NT2/D1 (cell line): ENCODE data around the gene ARHGEF4.

ENCODE experiments used
- DNase-seq: peaks from one replicate; pipeline ENCODE4 v3.0.0-alpha.2; 2011; ENCODE audit warnings: low read depth, low spot score
- H3K27me3 ChIP-seq: 2 replicates; pipeline ENCODE4 v1.6.0; 2011; ENCODE audit warnings: mild to moderate bottlenecking; ENCODE audit not compliant: insufficient read length, insufficient read depth
- H3K36me3 ChIP-seq: 2 replicates; pipeline ENCODE4 v1.6.1; 2011; ENCODE audit warnings: mild to moderate bottlenecking, low read length, mixed read lengths; ENCODE audit not compliant: insufficient read depth, insufficient read length
- H3K4me1 ChIP-seq: 2 replicates; pipeline ENCODE4 v1.5.1; 2011; ENCODE audit not compliant: insufficient read depth, insufficient read length
- H3K4me3 ChIP-seq: 2 replicates; pipeline ENCODE4 v1.5.1; 2011; ENCODE audit warnings: low read depth; ENCODE audit not compliant: insufficient read length
- H3K9ac ChIP-seq: 2 replicates; pipeline ENCODE4 v1.6.0; 2011; ENCODE audit warnings: low read depth; ENCODE audit not compliant: insufficient read length
- H3K9me3 ChIP-seq: 2 replicates; pipeline ENCODE4 v1.5.1; 2011; ENCODE audit warnings: mild to moderate bottlenecking, low read length; ENCODE audit not compliant: insufficient read depth
- SUZ12 ChIP-seq: IDR thresholded peaks from 2 replicates; pipeline ENCODE4 v1.6.1; 2011; ENCODE audit not compliant: insufficient read length, insufficient read depth; ENCODE audit errors: extremely low read depth
- YY1 ChIP-seq: IDR thresholded peaks from 2 replicates; pipeline ENCODE4 v1.6.1; 2011; ENCODE audit not compliant: insufficient read length, insufficient read depth
- ZNF274 ChIP-seq: IDR thresholded peaks from 2 replicates; pipeline ENCODE4 v1.6.1; 2011; ENCODE audit warnings: mild to moderate bottlenecking, low read depth, low read length

The ARHGEF4 gene

DNA sequence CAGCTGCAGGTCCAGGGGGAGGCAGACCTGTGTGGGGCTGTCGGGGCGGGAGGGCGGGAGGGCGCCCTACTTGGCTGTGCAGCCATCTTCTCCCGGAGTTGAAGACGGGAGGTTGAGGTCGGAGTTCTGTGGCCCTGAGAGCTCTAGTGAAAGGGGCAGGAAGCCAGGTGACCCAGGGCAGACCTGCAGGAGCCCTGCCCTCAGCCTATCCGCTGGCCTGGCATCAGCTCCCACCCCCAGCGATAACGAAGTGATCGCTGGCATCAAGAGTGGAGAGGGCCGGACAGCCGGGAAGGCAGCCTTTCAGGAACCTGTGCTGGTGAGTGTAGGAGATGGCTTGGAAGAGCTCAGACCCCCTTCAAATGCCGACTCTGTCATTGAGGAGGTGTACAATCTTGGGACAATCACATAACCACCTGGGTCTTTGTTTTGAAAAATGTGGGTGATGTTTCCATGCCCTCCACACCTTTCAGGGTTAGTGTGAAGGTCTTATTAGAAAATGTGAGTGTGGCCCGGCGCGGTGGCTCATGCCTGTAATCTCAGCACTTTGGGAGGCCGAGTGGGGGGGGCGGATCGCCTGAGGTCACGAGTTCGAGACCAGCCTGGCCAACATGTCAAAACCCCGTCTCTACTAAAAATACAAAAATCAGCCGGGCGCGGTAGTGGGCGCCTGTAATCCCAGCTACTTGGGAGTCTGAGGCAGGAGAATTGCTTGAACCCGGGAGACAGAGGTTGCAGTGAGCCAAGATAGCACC lies 1.3 kb downstream of the ARHGEF4 start:
- H3K27me3 ChIP-seq, result peaks cover 41% of the 10 kb centered on the region
- no peaks in the 10 kb centered on the region for H3K9me3 ChIP-seq
- H3K4me1 ChIP-seq, result peaks cover 16% of the 10 kb centered on the region
- H3K36me3 ChIP-seq, result peaks cover 8% of the 10 kb centered on the region
- peak overlapping the region; percentile 86 for H3K9ac ChIP-seq
- no peak for DNase-seq
- no peak for TF ChIP-seq SUZ12
- no peak for TF ChIP-seq YY1
- TF ChIP-seq ZNF274, result no peak
- peak overlapping the region; percentile 87 for H3K4me3 ChIP-seq

DNA sequence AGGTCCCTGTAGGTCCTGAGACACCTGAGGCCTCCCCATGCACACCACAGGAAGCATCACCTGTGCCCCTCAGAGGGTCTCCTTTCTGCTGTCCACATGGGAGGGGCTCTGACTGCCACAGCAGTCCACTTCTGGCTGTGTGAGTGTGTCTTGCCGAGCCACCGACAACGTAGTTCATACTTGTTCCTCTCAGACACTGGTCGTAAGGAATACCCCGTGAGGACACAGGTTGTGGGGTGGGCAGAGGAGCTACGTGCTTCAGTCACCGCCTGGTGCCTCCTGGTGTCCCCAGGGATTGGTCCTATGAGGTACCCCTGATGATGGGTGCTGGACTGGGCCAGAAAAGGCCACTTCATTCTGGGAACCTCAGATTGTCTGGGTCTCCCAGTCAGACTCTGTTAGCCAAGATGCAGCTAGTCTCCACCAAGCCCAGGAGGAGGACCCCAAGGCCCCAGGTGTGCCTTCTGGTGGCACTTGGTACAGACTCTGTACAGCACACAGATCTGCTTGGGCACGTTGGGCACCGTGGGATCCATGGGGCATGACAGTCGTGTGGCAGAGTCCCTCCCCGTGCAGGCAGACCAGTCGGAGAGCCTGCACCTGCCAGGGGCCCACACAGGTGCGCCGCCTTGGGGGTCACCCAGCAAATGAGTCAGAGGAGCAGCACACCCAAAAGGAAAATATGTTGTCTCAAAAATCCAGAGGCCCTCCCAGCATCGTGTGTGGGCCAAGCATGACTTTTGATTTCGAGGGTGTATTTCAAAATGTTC lies 2.5 kb downstream of the ARHGEF4 start:
- Histone ChIP-seq H3K4me3 (no peak overlapping the region), H3K9me3 (no peaks in the 10 kb centered on the region), H3K36me3 (peaks cover 8% of the 10 kb centered on the region), H3K27me3 (peaks cover 41% of the 10 kb centered on the region), H3K4me1 (peaks cover 22% of the 10 kb centered on the region), H3K9ac (no peak overlapping the region)
- TF ChIP-seq SUZ12, result no peak
- no peak for DNase-seq

DNA sequence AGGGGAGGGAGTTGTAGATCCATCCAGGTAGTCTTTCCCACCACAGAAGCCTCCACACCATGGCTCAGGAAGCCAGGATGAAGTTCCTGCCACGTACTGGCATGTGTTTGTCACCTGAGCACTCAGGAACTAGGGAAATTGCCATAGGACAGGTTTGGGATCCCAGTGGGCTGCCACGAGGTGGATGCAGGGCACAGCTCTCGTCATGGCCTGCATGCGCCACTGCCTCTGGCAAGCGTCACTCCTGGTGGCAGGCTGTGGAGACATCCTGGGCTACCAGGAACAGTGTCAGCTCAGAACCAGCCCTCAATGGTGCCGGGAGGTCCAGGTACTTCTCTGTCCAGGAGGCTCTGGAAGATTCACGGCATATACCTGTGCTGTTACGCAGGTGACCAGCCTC lies 3.8 kb downstream of the ARHGEF4 start:
- no peak for TF ChIP-seq YY1
- peaks cover 8% of the 10 kb centered on the region for H3K36me3 ChIP-seq
- H3K4me3 ChIP-seq, result no peak overlapping the region
- H3K9me3 ChIP-seq, result no peaks in the 10 kb centered on the region
- no peak for DNase-seq
- H3K4me1 ChIP-seq, result peaks cover 25% of the 10 kb centered on the region
- peak overlapping the region; percentile 25 for H3K9ac ChIP-seq
- peaks cover 33% of the 10 kb centered on the region for H3K27me3 ChIP-seq

DNA sequence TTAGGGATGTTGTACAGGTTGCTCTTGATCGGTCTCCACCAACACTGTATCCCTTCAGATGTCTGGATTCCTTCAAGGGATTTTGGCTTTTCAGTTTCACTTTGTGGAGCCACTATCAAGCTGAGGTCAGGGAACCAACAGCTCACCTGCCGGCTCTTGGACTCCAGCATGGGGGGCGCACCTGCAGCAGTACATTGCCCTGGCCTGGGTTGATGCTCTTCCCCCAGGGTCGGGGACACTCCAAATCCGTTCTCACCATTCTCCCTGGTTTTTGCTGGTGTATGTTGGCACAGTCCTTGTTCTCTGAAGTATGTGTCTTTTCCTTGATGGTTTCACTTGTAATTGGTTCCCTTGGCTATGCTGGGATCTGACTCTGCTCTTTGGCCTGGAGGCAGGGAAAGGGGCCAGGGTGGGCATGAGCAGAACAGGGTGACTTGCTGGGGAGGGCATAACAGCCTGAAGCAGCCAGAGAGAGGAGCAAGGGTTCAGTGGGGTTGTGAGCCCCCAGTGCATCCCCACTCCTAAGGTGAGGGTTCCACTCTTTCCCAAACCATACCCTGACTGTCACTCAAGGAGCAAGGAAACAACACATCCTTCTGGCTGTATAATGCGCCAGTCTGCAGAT lies 5.1 kb downstream of the ARHGEF4 start:
- no peak for DNase-seq
- Histone ChIP-seq H3K4me3 (no peak overlapping the region), H3K9ac (no peak overlapping the region), H3K9me3 (no peaks in the 10 kb centered on the region), H3K27me3 (peaks cover 27% of the 10 kb centered on the region), H3K36me3 (peaks cover 8% of the 10 kb centered on the region), H3K4me1 (peaks cover 25% of the 10 kb centered on the region)
- TF ChIP-seq SUZ12 (no peak), YY1 (no peak), ZNF274 (no peak)

DNA sequence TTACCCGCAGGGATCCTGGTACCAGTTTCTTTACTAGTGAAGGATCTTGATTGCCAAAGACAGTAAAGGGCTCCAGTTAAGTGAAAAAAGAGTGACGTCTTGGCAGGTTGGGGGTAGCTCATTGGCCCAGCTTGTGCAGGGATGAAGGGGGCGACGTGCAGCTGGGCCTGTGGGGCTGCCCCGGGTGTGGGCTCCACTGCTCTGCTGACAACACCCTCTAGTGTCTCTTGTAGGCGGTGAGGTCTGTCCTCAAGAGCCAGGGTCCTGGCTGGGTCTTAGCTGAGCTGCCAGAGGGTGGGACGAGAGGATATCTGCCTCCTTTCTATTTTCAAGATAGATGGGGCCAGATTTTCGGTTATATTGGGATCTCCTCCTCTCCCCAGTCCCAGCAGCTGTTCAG lies 6.1 kb downstream of the ARHGEF4 start:
- Histone ChIP-seq H3K27me3 (peaks cover 18% of the 10 kb centered on the region), H3K9ac (no peak overlapping the region), H3K9me3 (no peaks in the 10 kb centered on the region), H3K4me3 (no peak overlapping the region), H3K36me3 (peaks cover 8% of the 10 kb centered on the region), H3K4me1 (peaks cover 26% of the 10 kb centered on the region)
- no peak for DNase-seq
- TF ChIP-seq YY1 (no peak), SUZ12 (no peak), ZNF274 (no peak)

DNA sequence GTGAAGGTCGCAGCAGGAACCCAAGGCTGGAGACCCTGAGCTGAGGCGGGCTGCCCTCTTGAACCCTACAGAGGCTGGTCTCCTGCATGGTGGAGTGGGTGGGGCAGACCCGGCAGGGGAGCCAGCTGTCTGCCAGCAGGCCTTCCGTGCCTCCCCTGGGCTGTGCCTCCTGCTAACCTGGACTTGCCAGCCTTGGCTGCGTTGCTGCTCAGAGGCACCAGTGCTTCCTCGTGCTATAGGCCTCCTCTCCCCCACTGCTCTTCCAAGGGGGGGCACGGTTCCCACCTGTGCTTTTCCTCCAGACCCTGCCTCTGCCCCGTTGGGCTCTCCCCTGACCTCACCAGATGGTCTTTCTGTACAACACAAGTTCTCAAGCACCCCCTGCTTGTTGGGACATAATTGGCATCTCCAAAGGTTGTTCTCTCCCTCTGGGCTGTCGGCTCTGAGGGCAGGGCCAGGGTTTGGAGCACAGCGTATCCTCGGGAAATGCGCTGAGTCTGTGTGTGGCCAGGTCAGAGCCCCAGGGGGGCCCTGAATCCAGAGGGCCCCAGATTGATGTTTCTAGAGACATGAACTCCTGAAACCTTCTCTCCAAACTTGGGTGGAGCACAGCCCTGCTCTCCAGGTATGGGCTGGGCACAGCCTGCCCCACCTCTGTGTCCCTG lies 6.7 kb downstream of the ARHGEF4 start:
- Histone ChIP-seq H3K4me3 (no peak overlapping the region), H3K9ac (peak overlapping the region; percentile 65), H3K27me3 (peaks cover 11% of the 10 kb centered on the region), H3K9me3 (no peaks in the 10 kb centered on the region), H3K4me1 (peaks cover 29% of the 10 kb centered on the region), H3K36me3 (peaks cover 8% of the 10 kb centered on the region)
- no peak for DNase-seq
- TF ChIP-seq YY1 (no peak), SUZ12 (no peak), ZNF274 (no peak)

DNA sequence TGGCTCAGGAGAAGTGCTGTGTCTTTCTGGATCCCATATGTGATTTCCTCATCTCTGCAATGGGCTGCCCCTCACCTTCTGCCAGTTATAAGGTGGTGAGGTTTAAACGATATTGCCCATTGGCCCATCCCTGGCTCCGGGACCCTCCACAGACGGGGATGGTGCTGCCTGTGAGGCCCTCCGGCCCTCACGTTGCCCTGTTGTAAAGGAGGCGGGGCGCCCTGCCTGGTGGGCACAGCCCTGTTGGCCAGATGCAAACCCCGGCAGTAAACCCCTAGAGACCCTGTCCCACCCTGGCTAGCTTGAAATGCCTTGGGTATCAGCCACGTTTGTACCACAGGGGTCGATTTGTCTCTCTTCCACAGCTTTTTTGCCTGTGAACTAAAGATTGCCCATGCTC lies 7.4 kb downstream of the ARHGEF4 start:
- no peak for DNase-seq
- H3K9me3 ChIP-seq, result no peaks in the 10 kb centered on the region
- H3K36me3 ChIP-seq, result peaks cover 5% of the 10 kb centered on the region
- H3K4me1 ChIP-seq, result peaks cover 31% of the 10 kb centered on the region
- no peak overlapping the region for H3K9ac ChIP-seq
- H3K27me3 ChIP-seq, result peaks cover 4% of the 10 kb centered on the region
- H3K4me3 ChIP-seq, result no peak overlapping the region
- TF ChIP-seq SUZ12, result no peak
- TF ChIP-seq YY1, result no peak
- no peak for TF ChIP-seq ZNF274
